Activated naive CD8-positive, alpha-beta T cell treated with anti-CD3 and anti-CD28 coated beads, Interleukin-2, amount 50 U/mL, for 24 hours (primary cell): ENCODE measurements around the gene CADPS2.
"Not testable (repeated sequence)": the region's sequence is repeated elsewhere in the genome, so short reads cannot be mapped to it uniquely, and the experiment has no call there.

Source experiments
- ATAC-seq: fragments of 150-1000 bp; cut with Tn5 transposase; one replicate; pipeline ENCODE4 v1.10.0; 2021
- DNase-seq: peaks from one replicate; pipeline ENCODE4 v3.0.0; 2021
- H3K27ac Mint-ChIP-seq: one replicate; pipeline ENCODE4 v1.8.0; 2021; ENCODE audit warnings: mild to moderate bottlenecking, mixed read lengths
- H3K27me3 Mint-ChIP-seq: one replicate; pipeline ENCODE4 v1.8.0; 2021; ENCODE audit warnings: mixed read lengths
- H3K36me3 Mint-ChIP-seq: one replicate; pipeline ENCODE4 v1.8.0; 2021; ENCODE audit warnings: low read depth, mixed read lengths
- H3K4me1 Mint-ChIP-seq: one replicate; pipeline ENCODE4 v1.8.0; 2021; ENCODE audit warnings: mixed read lengths
- H3K4me3 Mint-ChIP-seq: one replicate; pipeline ENCODE4 v1.8.0; 2021; ENCODE audit warnings: mild to moderate bottlenecking, moderate library complexity, mixed read lengths
- H3K9me3 Mint-ChIP-seq: one replicate; pipeline ENCODE4 v1.8.0; 2021; ENCODE audit warnings: mixed read lengths

The CADPS2 gene

GRCh38 chr7:122836286-122836685 is 50.0 kb downstream of the CADPS2 start:
- ATAC-seq, DNase-seq, H3K4me3 Mint-ChIP-seq, H3K4me1 Mint-ChIP-seq, H3K9me3 Mint-ChIP-seq, H3K27me3 Mint-ChIP-seq, H3K27ac Mint-ChIP-seq, H3K36me3 Mint-ChIP-seq: not testable (repeated sequence)

GRCh38 chr7:122834571-122834942 is 51.7 kb downstream of the CADPS2 start:
- not testable (repeated sequence) for H3K4me1 Mint-ChIP-seq, DNase-seq, ATAC-seq, H3K4me3 Mint-ChIP-seq, H3K27me3 Mint-ChIP-seq, H3K27ac Mint-ChIP-seq, H3K36me3 Mint-ChIP-seq, H3K9me3 Mint-ChIP-seq

- ATAC-seq (no peak), DNase-seq (no peak)
- Mint-ChIP-seq H3K4me1 (no peaks in the 10 kb centered on the region), H3K36me3 (no peaks in the 10 kb centered on the region), H3K9me3 (peaks cover 8% of the 10 kb centered on the region), H3K4me3 (no peak overlapping the region), H3K27me3 (no peaks in the 10 kb centered on the region), H3K27ac (no peak overlapping the region)
These were observed 52.2 kb downstream of the CADPS2 start for GRCh38 chr7:122833888-122834570.

- ATAC-seq (no peak), DNase-seq (no peak)
- Mint-ChIP-seq H3K36me3 (no peaks in the 10 kb centered on the region), H3K9me3 (peaks cover 7% of the 10 kb centered on the region), H3K27me3 (no peaks in the 10 kb centered on the region), H3K4me1 (no peaks in the 10 kb centered on the region), H3K27ac (no peak overlapping the region), H3K4me3 (no peak overlapping the region)
These were observed 54.8 kb downstream of the CADPS2 start for GRCh38 chr7:122831436-122831835.

GRCh38 chr7:122829962-122830361 is 56.3 kb downstream of the CADPS2 start:
- ATAC-seq, result no peak
- Mint-ChIP-seq H3K27ac (no peak overlapping the region), H3K27me3 (no peaks in the 10 kb centered on the region), H3K4me1 (no peaks in the 10 kb centered on the region), H3K4me3 (no peak overlapping the region), H3K36me3 (no peaks in the 10 kb centered on the region), H3K9me3 (peaks cover 4% of the 10 kb centered on the region)
- DNase-seq, result no peak

GRCh38 chr7:122827763-122828162 is 58.5 kb downstream of the CADPS2 start:
- Mint-ChIP-seq H3K27me3 (no peaks in the 10 kb centered on the region), H3K4me1 (no peaks in the 10 kb centered on the region), H3K27ac (no peak overlapping the region), H3K36me3 (no peaks in the 10 kb centered on the region), H3K9me3 (no peaks in the 10 kb centered on the region), H3K4me3 (no peak overlapping the region)
- no peak for ATAC-seq
- DNase-seq, result no peak

- no peak overlapping the region for H3K27ac Mint-ChIP-seq
- no peak overlapping the region for H3K4me3 Mint-ChIP-seq
- no peaks in the 10 kb centered on the region for H3K27me3 Mint-ChIP-seq
- DNase-seq (no peak), ATAC-seq (no peak)
- peaks cover 17% of the 10 kb centered on the region for H3K9me3 Mint-ChIP-seq
- no peaks in the 10 kb centered on the region for H3K36me3 Mint-ChIP-seq
- no peaks in the 10 kb centered on the region for H3K4me1 Mint-ChIP-seq
These were observed 72.4 kb downstream of the CADPS2 start for GRCh38 chr7:122813845-122814244.

- Mint-ChIP-seq H3K27me3 (no peaks in the 10 kb centered on the region), H3K4me1 (no peaks in the 10 kb centered on the region), H3K27ac (no peak overlapping the region)
These were observed 82.4 kb downstream of the CADPS2 start for GRCh38 chr7:122803851-122804250.

GRCh38 chr7:122803323-122803722 is 82.9 kb downstream of the CADPS2 start:
- H3K4me3 Mint-ChIP-seq, result no peak overlapping the region
- no peaks in the 10 kb centered on the region for H3K9me3 Mint-ChIP-seq
- no peaks in the 10 kb centered on the region for H3K27me3 Mint-ChIP-seq
- H3K36me3 Mint-ChIP-seq, result no peaks in the 10 kb centered on the region
- no peak overlapping the region for H3K27ac Mint-ChIP-seq
- ATAC-seq (no peak), DNase-seq (no peak)
- no peaks in the 10 kb centered on the region for H3K4me1 Mint-ChIP-seq

More at GRCh38 chr7:122803851-122804250, 82.4 kb downstream of the CADPS2 start:
- Mint-ChIP-seq H3K4me3 (no peak overlapping the region), H3K9me3 (no peaks in the 10 kb centered on the region), H3K36me3 (no peaks in the 10 kb centered on the region)
- ATAC-seq, result no peak
- no peak for DNase-seq

GRCh38 chr7:122802301-122802751 is 83.9 kb downstream of the CADPS2 start:
- Mint-ChIP-seq H3K27ac (no peak overlapping the region), H3K27me3 (no peaks in the 10 kb centered on the region), H3K4me3 (no peak overlapping the region), H3K4me1 (no peaks in the 10 kb centered on the region), H3K9me3 (no peaks in the 10 kb centered on the region), H3K36me3 (no peaks in the 10 kb centered on the region)
- ATAC-seq (no peak), DNase-seq (no peak)

GRCh38 chr7:122791959-122792545 is 94.2 kb downstream of the CADPS2 start:
- DNase-seq (no peak), ATAC-seq (no peak)
- H3K27ac Mint-ChIP-seq, result no peak overlapping the region
- H3K9me3 Mint-ChIP-seq, result peaks cover 8% of the 10 kb centered on the region
- no peaks in the 10 kb centered on the region for H3K4me1 Mint-ChIP-seq
- no peaks in the 10 kb centered on the region for H3K36me3 Mint-ChIP-seq
- no peaks in the 10 kb centered on the region for H3K27me3 Mint-ChIP-seq
- H3K4me3 Mint-ChIP-seq, result no peak overlapping the region

- DNase-seq, result no peak
- no peak overlapping the region for H3K27ac Mint-ChIP-seq
- peaks cover 4% of the 10 kb centered on the region for H3K9me3 Mint-ChIP-seq
- no peak overlapping the region for H3K4me3 Mint-ChIP-seq
- ATAC-seq, result no peak
- H3K4me1 Mint-ChIP-seq, result no peaks in the 10 kb centered on the region
- no peaks in the 10 kb centered on the region for H3K36me3 Mint-ChIP-seq
- no peaks in the 10 kb centered on the region for H3K27me3 Mint-ChIP-seq
These were observed 95.7 kb downstream of the CADPS2 start for GRCh38 chr7:122790591-122790990.

GRCh38 chr7:122790132-122790531 is 96.1 kb downstream of the CADPS2 start:
- Mint-ChIP-seq H3K4me3 (no peak overlapping the region), H3K36me3 (no peaks in the 10 kb centered on the region), H3K9me3 (peaks cover 4% of the 10 kb centered on the region), H3K4me1 (no peaks in the 10 kb centered on the region), H3K27ac (no peak overlapping the region), H3K27me3 (no peaks in the 10 kb centered on the region)
- DNase-seq (no peak), ATAC-seq (no peak)

GRCh38 chr7:122789156-122789555 is 97.1 kb downstream of the CADPS2 start:
- no peaks in the 10 kb centered on the region for H3K36me3 Mint-ChIP-seq
- H3K4me3 Mint-ChIP-seq, result no peak overlapping the region
- DNase-seq (no peak), ATAC-seq (no peak)
- no peaks in the 10 kb centered on the region for H3K4me1 Mint-ChIP-seq
- H3K27me3 Mint-ChIP-seq, result no peaks in the 10 kb centered on the region
- peaks cover 4% of the 10 kb centered on the region for H3K9me3 Mint-ChIP-seq
- no peak overlapping the region for H3K27ac Mint-ChIP-seq

GRCh38 chr7:122770686-122771335 is 115.4 kb downstream of the CADPS2 start:
- H3K27me3 Mint-ChIP-seq, result no peaks in the 10 kb centered on the region
- no peaks in the 10 kb centered on the region for H3K4me1 Mint-ChIP-seq
- no peaks in the 10 kb centered on the region for H3K9me3 Mint-ChIP-seq
- no peaks in the 10 kb centered on the region for H3K36me3 Mint-ChIP-seq
- no peak for ATAC-seq
- no peak overlapping the region for H3K27ac Mint-ChIP-seq
- no peak for DNase-seq
- H3K4me3 Mint-ChIP-seq, result no peak overlapping the region
